H1 (cell line): ENCODE measurements around the gene HES4. TPM values are rescaled to one million over a fixed set of nuclear protein-coding genes. Genes with fewer than 3 reads are reported as not detected.

Experiments used
- CTCF ChIA-PET: fragments of 300-600 bp; sonication (Branson Sonifier 250); formaldehyde crosslinking; loops from one replicate; lab custom pipeline; 2021; ENCODE audit not compliant: partially characterized antibody; lab: Charles Lee
- POLR2A ChIA-PET: fragments of 300-600 bp; sonication (Branson Sonifier 250); formaldehyde crosslinking; loops from one replicate; lab custom pipeline; 2021; ENCODE audit warnings: inconsistent platforms; ENCODE audit not compliant: partially characterized antibody; lab: Charles Lee
- DNase-seq, 2 experiments: peaks; one replicate each; pipeline versions ENCODE4 v3.0.0 to v3.0.0-alpha.2; 2010 to 2022; ENCODE audit warnings: low spot score in 2 of 2, low read depth in 1 of 2, mixed read lengths in 1 of 2
- FAIRE-seq: peaks from 2 replicates; lab custom pipeline; 2011; peaks lifted over from hg19 to GRCh38; lab: Jason Lieb, UNC
- H2AFZ ChIP-seq: 2 replicates; pipeline ENCODE4 v1.8.1; 2012; ENCODE audit warnings: low read length, inconsistent platforms
- H2AK5ac ChIP-seq: 2 replicates; pipeline ENCODE4 v1.6.1; 2013; ENCODE audit warnings: low read depth, low read length
- H2BK120ac ChIP-seq: replicated peaks from 2 replicates; pipeline ENCODE3; 2013; ENCODE audit warnings: low read depth, low read length, inconsistent platforms
- H2BK12ac ChIP-seq: 2 replicates; pipeline ENCODE4 v1.6.1; 2013; ENCODE audit warnings: low read depth, low read length
- H2BK15ac ChIP-seq: 2 replicates; pipeline ENCODE4 v1.6.1; 2013; ENCODE audit warnings: low read length
- H2BK20ac ChIP-seq: 2 replicates; pipeline ENCODE4 v1.6.1; 2013; ENCODE audit warnings: low read length
- H2BK5ac ChIP-seq: 2 replicates; pipeline ENCODE4 v1.6.1; 2013; ENCODE audit warnings: low read depth, low read length
- H3K14ac ChIP-seq: 2 replicates; pipeline ENCODE4 v1.6.1; 2013; ENCODE audit warnings: inconsistent platforms; ENCODE audit not compliant: insufficient read length
- H3K18ac ChIP-seq: 2 replicates; pipeline ENCODE4 v1.6.1; 2013; ENCODE audit warnings: low read length; ENCODE audit errors: extremely low read depth
- H3K23ac ChIP-seq: 2 replicates; pipeline ENCODE4 v1.6.1; 2013; ENCODE audit warnings: inconsistent platforms; ENCODE audit not compliant: insufficient read length
- H3K23me2 ChIP-seq: 2 replicates; pipeline ENCODE4 v1.6.1; 2013; ENCODE audit warnings: low read depth, low read length
- H3K27ac ChIP-seq: 2 replicates; pipeline ENCODE4 v1.6.1; 2011; ENCODE audit warnings: low read depth, low read length, inconsistent platforms
- H3K27me3 ChIP-seq, 4 experiments: replicated peaks in 1 of 4; 1 replicate in 1 of 4; 2 replicates in 3 of 4; pipeline versions ENCODE4 v1.6.1 to v1.8.1; 2011 to 2013; ENCODE audit warnings: low read length in 3 of 4, mild to moderate bottlenecking in 3 of 4, inconsistent platforms in 2 of 4, mixed read lengths in 2 of 4, moderate library complexity in 1 of 4; ENCODE audit not compliant: control insufficient read depth in 3 of 4, insufficient read depth in 3 of 4; ENCODE audit errors: extremely low read depth in 1 of 4
- H3K36me3 ChIP-seq, 4 experiments: 2 replicates each; pipeline versions ENCODE4 v1.6.1 to v1.8.1; 2011 to 2013; ENCODE audit warnings: mild to moderate bottlenecking in 4 of 4, low read length in 3 of 4, moderate library complexity in 2 of 4, control low read depth in 1 of 4, inconsistent platforms in 1 of 4; ENCODE audit not compliant: insufficient read depth in 4 of 4, control insufficient read depth in 2 of 4
- H3K4ac ChIP-seq: replicated peaks from 2 replicates; pipeline ENCODE3; 2013; ENCODE audit warnings: low read length, low read depth, mixed read lengths, inconsistent platforms; ENCODE audit not compliant: insufficient read length
- H3K4me1 ChIP-seq, 4 experiments: replicated peaks in 1 of 4; 1 replicate in 1 of 4; 2 replicates in 3 of 4; pipeline versions ENCODE4 v1.6.1 to v1.8.1; 2011 to 2013; ENCODE audit warnings: low read length in 3 of 4, inconsistent platforms in 2 of 4, mixed read lengths in 1 of 4; ENCODE audit not compliant: insufficient read depth in 4 of 4, control insufficient read depth in 3 of 4
- H3K4me2 ChIP-seq, 2 experiments: 2 replicates each; pipeline versions ENCODE4 v1.6.1 to v1.8.1; 2011 to 2013; ENCODE audit warnings: low read depth in 2 of 2, low read length in 2 of 2, control low read depth in 1 of 2, inconsistent platforms in 1 of 2, mild to moderate bottlenecking in 1 of 2; ENCODE audit not compliant: insufficient read depth in 1 of 2
- H3K4me3 ChIP-seq, 4 experiments: fragments of 200-600, 300-600 bp in 1 of 4; sonication (generic), shearing (Covaris generic), sonication (Bioruptor Twin) in 1 of 4; 2 replicates each; pipeline versions ENCODE4 v1.5.1 to v1.8.1; 2011 to 2016; ENCODE audit warnings: low read length in 4 of 4, low read depth in 3 of 4, control low read depth in 2 of 4, inconsistent platforms in 2 of 4, mild to moderate bottlenecking in 2 of 4, mixed read lengths in 1 of 4, moderate library complexity in 1 of 4; ENCODE audit not compliant: insufficient read depth in 2 of 4; ENCODE audit errors: extremely low read depth in 1 of 4
- H3K56ac ChIP-seq: replicated peaks from 2 replicates; pipeline ENCODE3; 2013; ENCODE audit warnings: low read depth, mild to moderate bottlenecking, mixed read lengths, low read length, inconsistent platforms; ENCODE audit not compliant: insufficient read length
- H3K79me1 ChIP-seq: 2 replicates; pipeline ENCODE4 v1.6.1; 2013; ENCODE audit warnings: low read depth, low read length, control low read depth
- H3K79me2 ChIP-seq, 2 experiments: 2 replicates each; pipeline versions ENCODE4 v1.6.1 to v1.8.1; 2012 to 2013; ENCODE audit warnings: low read length in 2 of 2, mild to moderate bottlenecking in 2 of 2, inconsistent platforms in 1 of 2; ENCODE audit not compliant: insufficient read depth in 2 of 2, control insufficient read depth in 1 of 2
- H3K9ac ChIP-seq, 4 experiments: replicated peaks in 1 of 4; 1 replicate in 1 of 4; 2 replicates in 3 of 4; pipeline versions ENCODE4 v1.6.1 to v1.8.1; 2011 to 2013; ENCODE audit warnings: low read depth in 3 of 4, low read length in 3 of 4, control low read depth in 2 of 4, mild to moderate bottlenecking in 2 of 4, moderate library complexity in 2 of 4, inconsistent platforms in 1 of 4; ENCODE audit errors: extremely low read depth in 1 of 4
- H3K9me3 ChIP-seq, 2 experiments: 2 replicates each; pipeline versions ENCODE4 v1.6.1 to v1.8.1; 2012 to 2013; ENCODE audit warnings: mild to moderate bottlenecking in 2 of 2, moderate library complexity in 2 of 2, control low read depth in 1 of 2, inconsistent platforms in 1 of 2, low read depth in 1 of 2, low read length in 1 of 2, mixed read lengths in 1 of 2; ENCODE audit not compliant: insufficient read depth in 2 of 2
- H4K20me1 ChIP-seq, 2 experiments: replicated peaks in 1 of 2; 2 replicates each; pipeline versions ENCODE3 to v1.8.1; 2011 to 2013; ENCODE audit warnings: inconsistent platforms in 2 of 2, low read length in 2 of 2, mild to moderate bottlenecking in 1 of 2; ENCODE audit not compliant: insufficient read depth in 2 of 2, control insufficient read depth in 1 of 2
- H4K5ac ChIP-seq: 2 replicates; pipeline ENCODE4 v1.6.1; 2013; ENCODE audit warnings: low read length, low read depth, mixed read lengths, inconsistent platforms; ENCODE audit not compliant: insufficient read length
- H4K8ac ChIP-seq: 2 replicates; pipeline ENCODE4 v1.8.0; 2013; ENCODE audit warnings: mild to moderate bottlenecking, moderate library complexity, low read length, inconsistent platforms; ENCODE audit not compliant: insufficient read depth; ENCODE audit errors: extremely low read depth
- H4K91ac ChIP-seq: replicated peaks from 2 replicates; pipeline ENCODE3; 2013; ENCODE audit warnings: low read length, mixed read lengths, inconsistent platforms; ENCODE audit not compliant: insufficient read length
- CBX8 ChIP-seq: fragments of 300-800, 300-1000 bp; sonication (generic); IDR thresholded peaks from 2 replicates; pipeline ENCODE4 v1.7.1; 2016; ENCODE audit warnings: low read depth, low read length, borderline replicate concordance
- WGBS, 2 experiments: shearing (Covaris generic) in 1 of 2; methylation state at CpG; one replicate each; pipeline versions ENCODE4 v1.1.6 to v1.1.7; 2013 to 2015; ENCODE audit warnings: low lambda C conversion rate in 2 of 2, mixed read lengths in 2 of 2, inconsistent platforms in 1 of 2, low coverage in 1 of 2, missing lambda C conversion rate in 1 of 2; ENCODE audit not compliant: insufficient replicate concordance in 2 of 2, insufficient coverage in 1 of 2, insufficient read length in 1 of 2; ENCODE audit errors: extremely low coverage in 1 of 2, missing lambda C conversion rate in 1 of 2; 5-methylcytosine and 5-hydroxymethylcytosine counted together
- polyA plus RNA-seq, 7 experiments: library from polyadenylated mRNA; depleted of rRNA in 3 of 7; stranded (reverse) in 5 of 7; unstranded in 2 of 7; fragments of >200 nt in 5 of 7; fragments of 200-250 nt in 2 of 7; gene quantifications; 1 replicate in 5 of 7; 2 replicates in 1 of 7; 4 replicates in 1 of 7; pipeline versions ENCODE4 v1.2.1 to v1.2.3, GENCODE V29; 2011 to 2013; ENCODE audit warnings: missing spikeins in 2 of 7, mixed read lengths in 2 of 7
- total RNA-seq: library from RNA; stranded (reverse); fragmentation: NEBNext Ultra II Directional; extraction: Animal tissue kit (Norgen Biotek cat#: 25700); gene quantifications from 2 replicates; pipeline ENCODE4 v1.2.1, GENCODE V29; 2021

HES4 gene
- total and polyA plus RNA-seq, 2 of the 8 experiments (the other 6 are each of a cell fraction or from before 2014, with no cell fraction given) = 2.8 to 3.5 TPM

- Histone ChIP-seq H2BK120ac (no peak overlapping the region), H2BK12ac (no peak overlapping the region), H3K14ac (no peak overlapping the region), H4K91ac (no peak overlapping the region), H3K23me2 (peaks cover 8% of the 10 kb centered on the region; the same call in 1 of the 2 replicates), H2AFZ (no peak overlapping the region), H2AK5ac (no peak overlapping the region), H3K4me3 (no peak overlapping the region), H2BK5ac (no peak overlapping the region), H3K9me3 (no peaks in the 10 kb centered on the region), H4K20me1 (peaks cover 24 to 40% of the 10 kb centered on the region in 2 experiments), H2BK15ac (no peak overlapping the region), H3K79me1 (peaks cover 7% of the 10 kb centered on the region; the same call in 1 of the 2 replicates), H3K4ac (no peak overlapping the region), H2BK20ac (no peak overlapping the region), H3K4me1 (peaks cover 0 to 10% (median 2%) of the 10 kb centered on the region in 4 experiments; a peak in 4 of 7 replicates), H3K18ac (no peak overlapping the region), H3K56ac (no peak overlapping the region), H3K27me3 (peaks cover 0 to 20% (median 15%) of the 10 kb centered on the region in 4 experiments; a peak in 5 of 7 replicates), H3K4me2 (no peak overlapping the region), H4K5ac (no peak overlapping the region), H4K8ac (no peak overlapping the region), H3K36me3 (peaks cover 6 to 56% (median 24%) of the 10 kb centered on the region in 4 experiments), H3K27ac (no peak overlapping the region), H3K79me2 (no peaks in the 10 kb centered on the region), H3K9ac (no peak overlapping the region), H3K23ac (no peak overlapping the region)
- ChIA-PET CTCF (interaction anchor here (1.6 to 2.5 kb wide), 3 partner anchors 16 to 24 kb away, joined by 4 to 11 read pairs (median 9); no protein-coding TSS in a partner anchor), POLR2A (interaction anchor here (0.9 to 3.8 kb wide), 5 partner anchors 10 to 17 kb away, joined by 3 to 19 read pairs (median 9); no protein-coding TSS in a partner anchor)
- no peak for DNase-seq
- no peak for FAIRE-seq
- 97% methylated on average over 22 of the region's 27 CpGs; no CpG with 5 or more reads in 1 of the 2 experiments for WGBS, 2 experiments
- no peak for TF ChIP-seq CBX8
Observed at GRCh38 chr1:1043411-1043810, 43.5 kb upstream of the HES4 start.
